HG02981 (cell line): ENCODE measurements around the gene NOM1.

ENCODE experiments used
- ATAC-seq: cut with Tn5 transposase; IDR thresholded peaks from one replicate; pipeline ENCODE4 v1.9.1; 2021; ENCODE audit warnings: mild to moderate bottlenecking, moderate library complexity; ENCODE audit not compliant: unreplicated experiment

NOM1 gene

DNA sequence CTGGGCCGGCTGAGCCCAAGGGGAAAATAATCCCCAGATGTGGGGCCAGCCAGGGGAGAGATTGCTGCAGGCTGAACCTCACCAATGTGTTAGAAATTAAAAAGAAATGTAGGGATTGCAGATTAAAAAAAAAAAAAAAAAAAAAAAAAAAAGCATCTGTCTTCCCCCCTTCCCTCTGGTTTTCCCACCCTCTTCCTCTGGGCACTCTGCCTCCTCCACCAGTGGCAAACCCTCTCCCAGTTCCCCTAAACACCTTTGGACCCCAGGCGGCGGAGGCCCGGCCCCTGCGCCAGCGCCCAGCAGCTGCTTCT, 53.9 kb downstream of the NOM1 start:
- ATAC-seq = no peak

- ATAC-seq = no peak
Measured at GRCh38 chr7:157003756-157004520, 54.4 kb downstream of the NOM1 start.

GRCh38 chr7:157004521-157005455, 55.3 kb downstream of the NOM1 start:
- ATAC-seq = no peak

- no peak for ATAC-seq
Measured at GRCh38 chr7:157005456-157006204, 56.1 kb downstream of the NOM1 start.

DNA sequence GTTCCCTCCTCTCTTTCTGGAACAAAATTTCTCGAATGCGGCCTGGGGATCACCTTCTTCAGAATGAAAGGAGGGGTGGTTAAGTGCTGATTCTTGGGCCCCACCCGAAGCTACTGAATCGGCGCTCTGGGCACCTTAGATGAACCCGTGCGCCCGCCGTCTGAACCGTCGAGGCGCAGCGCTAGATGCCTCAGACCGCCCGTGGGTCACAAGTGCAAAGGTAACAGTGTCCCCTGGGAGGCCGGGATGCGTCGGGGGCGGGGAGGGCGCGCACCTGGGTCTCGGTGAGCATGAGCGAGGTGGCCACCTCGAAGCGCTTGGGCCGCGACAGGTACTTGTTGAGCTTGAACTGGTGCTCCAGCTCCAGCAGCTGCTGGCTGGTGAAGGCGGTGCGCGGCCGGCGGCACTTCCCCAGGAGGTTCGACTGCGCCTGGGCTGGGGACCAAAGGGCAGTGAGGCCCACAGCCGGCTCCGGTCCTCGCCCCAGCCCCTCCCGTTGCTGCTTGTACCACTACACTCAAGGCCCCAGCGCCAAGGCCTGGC, 56.8 kb downstream of the NOM1 start:
- ATAC-seq = no peak

DNA sequence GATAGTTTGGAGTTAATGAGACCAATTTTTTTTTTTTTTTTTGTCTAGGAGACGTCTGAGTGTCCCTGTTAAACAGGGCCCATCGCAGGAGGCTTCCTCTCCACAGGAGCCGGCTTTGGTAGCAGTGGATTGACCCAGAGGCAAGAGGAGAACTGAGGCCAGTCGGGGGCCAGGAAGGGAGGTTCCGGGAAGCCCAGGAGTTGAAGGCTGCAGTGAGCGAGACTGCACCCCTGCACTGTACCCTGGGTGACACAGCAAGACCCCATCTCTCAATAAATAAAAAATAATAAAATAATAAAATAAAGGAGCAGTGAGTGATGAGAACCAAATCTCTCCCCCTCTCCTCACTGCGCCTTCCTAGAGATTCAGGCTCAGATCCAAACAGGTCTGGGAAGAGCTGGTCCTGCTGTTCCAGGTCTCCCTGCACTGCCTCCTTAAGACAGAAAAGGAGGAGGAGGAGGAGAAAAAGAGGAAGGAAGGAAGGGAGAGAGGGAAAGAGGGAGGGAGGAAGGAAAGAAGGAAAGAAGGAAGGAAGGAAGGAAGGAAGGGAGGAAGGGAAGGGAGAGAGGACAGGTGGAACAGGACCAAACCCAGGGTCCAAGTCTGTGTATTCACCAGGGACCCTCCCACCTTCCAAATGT, 57.4 kb downstream of the NOM1 start:
- ATAC-seq = no peak

- no peak for ATAC-seq
Measured at GRCh38 chr7:157007470-157008066, 58.1 kb downstream of the NOM1 start.

- ATAC-seq = peak; percentile 1
Measured at GRCh38 chr7:157008206-157009169, 59.0 kb downstream of the NOM1 start.

GRCh38 chr7:157009170-157009777, 59.8 kb downstream of the NOM1 start:
- peak; percentile 35 for ATAC-seq

- ATAC-seq = peak; percentile 24
Measured at GRCh38 chr7:157009778-157010587, 60.5 kb downstream of the NOM1 start.

GRCh38 chr7:157010588-157011332, 61.2 kb downstream of the NOM1 start, which contains the start of gene MNX1:
Gene MNX1 (minus strand): TSS chr7:157010663. CDS start chr7:157010350, 313 bp downstream.
- peak; percentile 73 for ATAC-seq

- ATAC-seq = no peak
Measured at GRCh38 chr7:157011333-157012112, 62.0 kb downstream of the NOM1 start.

DNA sequence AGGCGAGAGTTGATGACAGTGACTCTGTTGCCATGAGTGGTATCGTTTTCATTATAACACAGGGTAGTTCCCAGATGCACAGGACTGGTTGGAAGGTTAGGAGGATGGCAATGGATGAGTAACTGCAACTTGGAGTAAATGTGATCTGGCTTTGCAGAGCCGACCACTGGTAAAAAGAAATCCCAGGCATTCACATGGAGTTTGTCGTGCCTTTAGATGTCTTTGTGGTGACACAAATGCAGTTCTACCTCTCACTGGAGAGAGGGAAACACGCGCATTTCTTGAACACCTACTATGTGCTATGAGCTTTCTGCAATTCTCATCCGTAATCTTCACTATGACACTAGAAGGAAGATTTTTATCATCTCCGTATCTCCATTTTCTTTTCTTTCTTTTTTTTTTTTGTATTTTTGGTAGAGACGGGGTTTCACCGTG, 62.6 kb downstream of the NOM1 start:
- no peak for ATAC-seq

DNA sequence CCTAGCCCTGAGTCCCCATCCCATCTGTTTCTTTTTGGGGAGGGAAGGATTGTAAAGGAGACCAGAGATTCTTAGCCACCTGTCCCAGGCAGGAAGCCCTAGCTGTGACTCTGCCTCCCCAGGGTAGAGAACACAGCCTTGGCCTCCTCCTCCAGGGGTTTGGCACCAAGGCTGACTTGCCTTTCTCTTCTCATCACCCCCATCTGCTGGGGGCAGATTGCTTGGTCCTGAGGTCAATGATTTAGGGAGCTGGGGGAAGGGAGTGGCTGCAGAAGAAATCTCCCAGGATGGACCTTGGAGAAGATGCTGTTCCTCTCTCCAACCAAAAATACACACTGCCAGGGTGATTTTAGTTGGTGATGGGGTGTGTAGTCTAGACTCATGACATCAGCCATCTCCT, 63.6 kb downstream of the NOM1 start:
- ATAC-seq = no peak

DNA sequence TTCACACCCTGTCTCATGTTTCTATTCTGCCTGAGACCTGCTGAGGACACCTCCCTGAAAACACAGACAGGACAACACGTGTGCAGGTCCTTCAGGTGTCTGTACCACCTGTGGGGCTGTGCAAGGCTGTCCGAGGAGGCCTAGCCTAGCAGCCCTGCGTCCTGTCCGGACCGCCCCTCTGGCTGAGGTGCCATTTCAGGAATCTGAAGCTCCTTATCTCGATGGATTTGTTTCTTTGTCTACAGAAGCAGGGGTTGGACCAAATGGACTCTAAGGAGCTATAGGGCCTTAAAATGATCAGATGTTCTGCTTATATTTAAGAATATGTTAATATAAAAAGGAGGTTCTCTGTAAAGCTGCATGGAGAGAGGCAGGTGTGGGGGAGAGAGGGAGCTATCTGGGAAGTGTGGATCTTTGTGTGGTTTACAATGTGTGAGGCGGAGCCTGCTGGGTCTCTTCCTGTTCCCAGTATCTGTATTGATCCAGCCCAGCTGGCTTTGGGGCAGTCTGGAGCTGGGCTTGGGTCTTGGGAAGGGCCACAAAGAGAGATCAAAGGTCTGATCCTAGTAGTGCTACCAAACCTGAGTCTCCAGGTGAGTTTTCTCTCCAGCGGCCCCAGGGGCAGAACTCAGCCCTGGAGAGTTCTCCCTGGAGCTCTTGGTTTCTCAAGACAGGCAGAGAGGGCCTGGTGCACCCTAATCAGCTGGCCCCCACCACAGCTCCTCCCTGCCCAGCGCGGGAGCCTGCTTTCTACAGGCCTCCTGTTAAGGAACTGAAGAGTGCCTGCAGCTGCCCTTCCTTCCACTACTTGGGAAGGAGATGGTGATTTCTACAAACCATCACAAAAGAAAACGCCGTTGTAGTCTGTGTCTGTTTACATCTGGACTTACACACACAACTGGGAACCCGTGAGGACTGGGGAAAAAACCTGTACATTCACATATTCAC, 64.4 kb downstream of the NOM1 start:
- no peak for ATAC-seq
